ENCODE measurements around the gene PLA2G6.

- TF ChIP-seq POLR2A (IDR thresholded peaks at IDR 0.05): no peak
- TF ChIP-seq, protein P1, sequence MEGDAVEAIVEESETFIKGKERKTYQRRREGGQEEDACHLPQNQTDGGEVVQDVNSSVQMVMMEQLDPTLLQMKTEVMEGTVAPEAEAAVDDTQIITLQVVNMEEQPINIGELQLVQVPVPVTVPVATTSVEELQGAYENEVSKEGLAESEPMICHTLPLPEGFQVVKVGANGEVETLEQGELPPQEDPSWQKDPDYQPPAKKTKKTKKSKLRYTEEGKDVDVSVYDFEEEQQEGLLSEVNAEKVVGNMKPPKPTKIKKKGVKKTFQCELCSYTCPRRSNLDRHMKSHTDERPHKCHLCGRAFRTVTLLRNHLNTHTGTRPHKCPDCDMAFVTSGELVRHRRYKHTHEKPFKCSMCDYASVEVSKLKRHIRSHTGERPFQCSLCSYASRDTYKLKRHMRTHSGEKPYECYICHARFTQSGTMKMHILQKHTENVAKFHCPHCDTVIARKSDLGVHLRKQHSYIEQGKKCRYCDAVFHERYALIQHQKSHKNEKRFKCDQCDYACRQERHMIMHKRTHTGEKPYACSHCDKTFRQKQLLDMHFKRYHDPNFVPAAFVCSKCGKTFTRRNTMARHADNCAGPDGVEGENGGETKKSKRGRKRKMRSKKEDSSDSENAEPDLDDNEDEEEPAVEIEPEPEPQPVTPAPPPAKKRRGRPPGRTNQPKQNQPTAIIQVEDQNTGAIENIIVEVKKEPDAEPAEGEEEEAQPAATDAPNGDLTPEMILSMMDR (IDR thresholded peaks at IDR 0.05): no peak
These were observed 110.0 kb downstream of the PLA2G6 start for GRCh38 chr22:38071421-38072321.
